Uterus (tissue), 4 donors: ENCODE measurements around the gene PPP4R1. TPM values are rescaled to one million over a fixed set of nuclear protein-coding genes. Genes with fewer than 3 reads are reported as not detected.

Experiments
- DNase-seq, 2 donors: peaks; one replicate each; pipeline ENCODE4 v3.0.0-alpha.2; 2019 to 2020
- H3K27ac ChIP-seq, 2 donors: fragments of 200-600 bp; sonication (generic); 1 replicate in 1 of 2; 2 replicates in 1 of 2; pipeline ENCODE4 v1.5.1; 2016 to 2018
- H3K27me3 ChIP-seq, 2 donors: fragments of 200-600 bp; sonication (generic); one replicate each; pipeline ENCODE4 v1.5.1; 2018 to 2019; ENCODE audit warnings: control low read depth in 1 of 2
- H3K36me3 ChIP-seq, 2 donors: fragments of 200-600 bp; sonication (generic); one replicate each; pipeline ENCODE4 v1.5.1; 2019; ENCODE audit warnings: control low read depth in 1 of 2
- H3K4me1 ChIP-seq, 2 donors: fragments of 200-600 bp; sonication (generic); one replicate each; pipeline ENCODE4 v1.5.1; 2018 to 2019; ENCODE audit warnings: control low read depth in 1 of 2
- H3K4me3 ChIP-seq, 2 donors: fragments of 200-600 bp; sonication (generic); 1 replicate in 1 of 2; 2 replicates in 1 of 2; pipeline ENCODE4 v1.5.1; 2018 to 2019; ENCODE audit warnings: mild to moderate bottlenecking in 1 of 2
- H3K9me3 ChIP-seq, 2 donors: fragments of 200-600 bp; sonication (generic); one replicate each; pipeline ENCODE4 v1.5.1; 2019; ENCODE audit warnings: control low read depth in 1 of 2
- POLR2A ChIP-seq, 2 donors: fragments of 450-650 bp; IDR thresholded peaks; one replicate each; pipeline ENCODE4 v1.6.1; 2016; ENCODE audit warnings: antibody characterized with exemption in 2 of 2, mild to moderate bottlenecking in 1 of 2, moderate library complexity in 1 of 2
- intact Hi-C: fragments of 100-400 bp; cut with DNase I; formaldehyde crosslinking; loops from one replicate; pipeline ENCODE4 v1.15.1; 2023; ENCODE audit warnings: low total_unique reads
- total RNA-seq, 4 donors: library from RNA; depleted of rRNA in 3 of 4; stranded (reverse); fragments of >200 nt in 3 of 4; gene quantifications; one replicate each; pipeline versions ENCODE4 v1.1.0 to v1.2.4, GENCODE V29; 2014 to 2023
- TF ChIP-seq, protein P1 (sequence below), 4 experiments: fragments of 200-600 bp in 2 of 4; fragments of 450-650 bp in 2 of 4; sonication (generic) in 2 of 4; IDR thresholded peaks; one replicate each; pipeline ENCODE4 v1.5.1; 2016 to 2019; ENCODE audit warnings: antibody characterized with exemption in 4 of 4, mild to moderate bottlenecking in 2 of 4, moderate library complexity in 1 of 4
- donor health status: DM: yes; HTN: yes; CAD: no.

Gene PPP4R1
- total RNA-seq, 4 donors from 2014 or later, result 103 to 720 (median 185) TPM

GRCh38 chr18:9559253-9559652 is 55.1 kb downstream of the PPP4R1 start:
- Histone ChIP-seq H3K27ac (no peak overlapping the region), H3K9me3 (no peaks in the 10 kb centered on the region), H3K4me1 (no peaks in the 10 kb centered on the region), H3K27me3 (no peaks in the 10 kb centered on the region), H3K4me3 (no peak overlapping the region), H3K36me3 (no peaks in the 10 kb centered on the region)
- intact Hi-C loops, result no loop called here
- DNase-seq, result no peak
- TF ChIP-seq POLR2A (IDR thresholded peaks at IDR 0.05), result no peak
- TF ChIP-seq, protein P1, sequence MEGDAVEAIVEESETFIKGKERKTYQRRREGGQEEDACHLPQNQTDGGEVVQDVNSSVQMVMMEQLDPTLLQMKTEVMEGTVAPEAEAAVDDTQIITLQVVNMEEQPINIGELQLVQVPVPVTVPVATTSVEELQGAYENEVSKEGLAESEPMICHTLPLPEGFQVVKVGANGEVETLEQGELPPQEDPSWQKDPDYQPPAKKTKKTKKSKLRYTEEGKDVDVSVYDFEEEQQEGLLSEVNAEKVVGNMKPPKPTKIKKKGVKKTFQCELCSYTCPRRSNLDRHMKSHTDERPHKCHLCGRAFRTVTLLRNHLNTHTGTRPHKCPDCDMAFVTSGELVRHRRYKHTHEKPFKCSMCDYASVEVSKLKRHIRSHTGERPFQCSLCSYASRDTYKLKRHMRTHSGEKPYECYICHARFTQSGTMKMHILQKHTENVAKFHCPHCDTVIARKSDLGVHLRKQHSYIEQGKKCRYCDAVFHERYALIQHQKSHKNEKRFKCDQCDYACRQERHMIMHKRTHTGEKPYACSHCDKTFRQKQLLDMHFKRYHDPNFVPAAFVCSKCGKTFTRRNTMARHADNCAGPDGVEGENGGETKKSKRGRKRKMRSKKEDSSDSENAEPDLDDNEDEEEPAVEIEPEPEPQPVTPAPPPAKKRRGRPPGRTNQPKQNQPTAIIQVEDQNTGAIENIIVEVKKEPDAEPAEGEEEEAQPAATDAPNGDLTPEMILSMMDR (IDR thresholded peaks at IDR 0.05), result no peak

DNA sequence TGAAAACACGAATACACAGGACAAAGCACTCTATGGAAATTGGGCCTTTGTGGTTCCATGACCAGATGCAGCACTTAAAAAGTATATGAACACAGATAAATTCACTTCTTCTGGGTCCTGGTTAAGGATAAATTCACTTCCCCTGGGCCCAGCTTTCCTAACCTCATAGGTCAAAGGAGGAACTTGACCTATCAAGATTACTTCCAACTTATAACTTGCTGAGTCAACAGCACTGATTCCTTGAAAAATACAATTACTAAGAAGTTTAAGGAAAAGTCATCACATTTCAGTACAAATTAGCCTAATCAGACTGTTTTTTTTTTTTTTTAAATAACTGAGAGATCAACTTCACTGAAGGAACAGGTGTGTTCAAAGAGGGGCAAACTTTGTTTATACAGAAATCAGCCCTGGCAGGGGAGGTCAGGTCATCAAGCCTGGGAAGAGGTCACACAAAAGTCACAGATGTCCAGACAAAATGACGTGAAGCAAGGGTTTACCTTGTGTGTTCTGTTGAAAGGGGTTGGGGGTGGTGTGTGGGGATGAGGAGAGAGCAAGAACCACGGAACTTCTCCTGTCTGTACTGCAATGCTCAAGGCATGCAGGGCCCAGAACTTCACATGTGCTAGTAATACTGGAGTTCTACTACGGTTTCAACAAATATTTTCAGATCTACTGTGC is 55.8 kb downstream of the PPP4R1 start:
- DNase-seq, result no peak
- Histone ChIP-seq H3K9me3 (no peaks in the 10 kb centered on the region), H3K4me3 (no peak overlapping the region), H3K27ac (no peak overlapping the region), H3K4me1 (no peaks in the 10 kb centered on the region), H3K27me3 (no peaks in the 10 kb centered on the region), H3K36me3 (no peaks in the 10 kb centered on the region)
- intact Hi-C loops, result no loop called here
- TF ChIP-seq, protein P1 (IDR thresholded peaks at IDR 0.05), result no peak
- TF ChIP-seq POLR2A (IDR thresholded peaks at IDR 0.05), result no peak

DNA sequence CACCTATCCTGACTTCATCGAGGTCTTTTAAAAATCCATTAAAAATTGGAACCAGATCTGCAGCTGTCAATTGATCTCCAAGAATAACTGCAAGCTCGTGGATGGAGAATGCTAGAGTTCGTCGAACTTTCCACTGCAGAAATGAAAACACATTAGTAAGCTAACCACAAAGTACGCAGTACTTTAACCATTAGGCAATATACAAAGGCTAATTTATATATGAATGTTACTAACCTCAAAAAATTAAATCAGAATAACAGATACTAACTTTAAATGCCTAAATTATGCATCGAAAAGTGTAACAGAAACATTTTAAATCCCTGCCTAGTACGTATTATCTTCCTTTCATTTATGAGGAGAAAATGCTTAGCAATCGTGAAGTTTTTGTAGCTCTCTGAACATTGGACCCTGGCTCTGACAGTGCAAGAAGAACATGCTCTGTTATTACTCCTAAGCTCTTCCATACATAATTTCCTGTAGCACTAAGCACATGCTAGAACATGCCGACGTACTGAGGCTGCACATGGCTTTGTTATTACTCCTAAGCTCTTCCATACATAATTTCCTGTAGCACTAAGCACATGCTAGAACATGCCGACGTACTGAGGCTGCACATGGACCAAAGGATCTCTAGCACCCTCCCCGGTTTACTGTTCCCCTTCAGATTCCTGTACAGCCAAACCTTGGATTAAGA is 57.0 kb downstream of the PPP4R1 start:
- intact Hi-C loops, result no loop called here
- Histone ChIP-seq H3K27me3 (no peaks in the 10 kb centered on the region), H3K36me3 (no peaks in the 10 kb centered on the region), H3K9me3 (no peaks in the 10 kb centered on the region), H3K27ac (no peak overlapping the region), H3K4me1 (no peaks in the 10 kb centered on the region), H3K4me3 (no peak overlapping the region)
- DNase-seq, result no peak
- TF ChIP-seq, protein P1 (IDR thresholded peaks at IDR 0.05), result no peak
- no peak for TF ChIP-seq POLR2A (IDR thresholded peaks at IDR 0.05)

GRCh38 chr18:9552616-9553015 is 61.7 kb downstream of the PPP4R1 start:
- DNase-seq, result no peak
- H3K4me1 ChIP-seq, result no peaks in the 10 kb centered on the region
- H3K9me3 ChIP-seq, result no peaks in the 10 kb centered on the region
- TF ChIP-seq POLR2A (IDR thresholded peaks at IDR 0.05), result no peak
- TF ChIP-seq, protein P1 (IDR thresholded peaks at IDR 0.05), result no peak
- no peaks in the 10 kb centered on the region for H3K36me3 ChIP-seq
- no peak overlapping the region for H3K27ac ChIP-seq
- H3K27me3 ChIP-seq, result no peaks in the 10 kb centered on the region
- no peak overlapping the region for H3K4me3 ChIP-seq
- intact Hi-C loops, result no loop called here

- Histone ChIP-seq H3K4me1 (no peaks in the 10 kb centered on the region), H3K36me3 (no peaks in the 10 kb centered on the region), H3K27ac (no peak overlapping the region), H3K9me3 (no peaks in the 10 kb centered on the region), H3K27me3 (no peaks in the 10 kb centered on the region), H3K4me3 (no peak overlapping the region)
- intact Hi-C loops, result no loop called here
- TF ChIP-seq POLR2A (IDR thresholded peaks at IDR 0.05), result no peak
- TF ChIP-seq, protein P1 (IDR thresholded peaks at IDR 0.05), result no peak
- DNase-seq, result no peak
Observed at GRCh38 chr18:9552191-9552590, 62.2 kb downstream of the PPP4R1 start.
